Umbilical cord (tissue), 2 donors: ENCODE measurements around the gene TIAM1. TPM values are rescaled to one million over a fixed set of nuclear protein-coding genes. Genes with fewer than 3 reads are reported as not detected.

Experiments
- DNase-seq: peaks from one replicate; pipeline ENCODE4 v3.0.0-alpha.2; 2015; ENCODE audit warnings: low spot score
- total RNA-seq: library from RNA; depleted of rRNA; stranded (reverse); fragments of >200 nt; gene quantifications from one replicate; pipeline ENCODE4 v1.2.3, GENCODE V29; 2014; ENCODE audit warnings: low replicate concordance; ENCODE audit not compliant: insufficient read depth

The TIAM1 gene, protein sequence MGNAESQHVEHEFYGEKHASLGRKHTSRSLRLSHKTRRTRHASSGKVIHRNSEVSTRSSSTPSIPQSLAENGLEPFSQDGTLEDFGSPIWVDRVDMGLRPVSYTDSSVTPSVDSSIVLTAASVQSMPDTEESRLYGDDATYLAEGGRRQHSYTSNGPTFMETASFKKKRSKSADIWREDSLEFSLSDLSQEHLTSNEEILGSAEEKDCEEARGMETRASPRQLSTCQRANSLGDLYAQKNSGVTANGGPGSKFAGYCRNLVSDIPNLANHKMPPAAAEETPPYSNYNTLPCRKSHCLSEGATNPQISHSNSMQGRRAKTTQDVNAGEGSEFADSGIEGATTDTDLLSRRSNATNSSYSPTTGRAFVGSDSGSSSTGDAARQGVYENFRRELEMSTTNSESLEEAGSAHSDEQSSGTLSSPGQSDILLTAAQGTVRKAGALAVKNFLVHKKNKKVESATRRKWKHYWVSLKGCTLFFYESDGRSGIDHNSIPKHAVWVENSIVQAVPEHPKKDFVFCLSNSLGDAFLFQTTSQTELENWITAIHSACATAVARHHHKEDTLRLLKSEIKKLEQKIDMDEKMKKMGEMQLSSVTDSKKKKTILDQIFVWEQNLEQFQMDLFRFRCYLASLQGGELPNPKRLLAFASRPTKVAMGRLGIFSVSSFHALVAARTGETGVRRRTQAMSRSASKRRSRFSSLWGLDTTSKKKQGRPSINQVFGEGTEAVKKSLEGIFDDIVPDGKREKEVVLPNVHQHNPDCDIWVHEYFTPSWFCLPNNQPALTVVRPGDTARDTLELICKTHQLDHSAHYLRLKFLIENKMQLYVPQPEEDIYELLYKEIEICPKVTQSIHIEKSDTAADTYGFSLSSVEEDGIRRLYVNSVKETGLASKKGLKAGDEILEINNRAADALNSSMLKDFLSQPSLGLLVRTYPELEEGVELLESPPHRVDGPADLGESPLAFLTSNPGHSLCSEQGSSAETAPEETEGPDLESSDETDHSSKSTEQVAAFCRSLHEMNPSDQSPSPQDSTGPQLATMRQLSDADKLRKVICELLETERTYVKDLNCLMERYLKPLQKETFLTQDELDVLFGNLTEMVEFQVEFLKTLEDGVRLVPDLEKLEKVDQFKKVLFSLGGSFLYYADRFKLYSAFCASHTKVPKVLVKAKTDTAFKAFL (N-terminal part only)
- 14.0 TPM for total RNA-seq

GRCh38 chr21:31343680-31344480, at the start of gene TIAM1:
Gene TIAM1, minus strand, starts transcription at chr21:31344261. Its CDS starts 77,289 bp downstream, at chr21:31266972.
- peak; percentile 89 for DNase-seq

DNA sequence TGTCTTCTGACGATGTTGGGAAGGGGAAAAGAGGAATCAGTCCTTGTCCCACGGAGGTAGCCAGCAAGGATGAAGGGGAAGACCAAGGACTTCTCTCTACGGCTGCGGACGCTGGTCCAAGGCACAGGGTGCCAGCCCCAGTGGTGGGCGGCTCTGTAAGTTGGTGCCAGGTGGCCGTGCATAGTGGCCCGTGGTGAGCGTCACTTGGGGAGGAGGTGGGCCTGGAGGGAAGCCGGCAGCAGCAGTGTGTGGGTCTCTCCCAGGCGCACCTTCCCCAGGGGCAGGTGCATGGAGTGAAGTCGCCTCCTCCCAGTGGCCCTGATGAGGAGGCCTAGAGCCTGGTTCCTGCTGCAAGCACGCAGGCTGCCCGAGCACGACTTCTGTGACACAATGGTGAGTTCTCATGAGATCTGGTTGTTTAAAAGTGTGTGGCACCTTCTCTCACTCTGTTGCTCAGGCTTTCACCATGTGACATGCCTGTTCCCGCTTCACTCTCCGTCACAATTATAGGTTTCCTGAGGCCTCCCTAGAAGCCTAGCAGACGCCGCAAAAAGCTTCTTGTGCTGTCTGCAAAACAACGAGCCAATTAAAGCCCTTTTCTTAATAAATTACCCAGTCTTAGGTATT, 43.6 kb upstream of the TIAM1 start:
- DNase-seq = no peak

- DNase-seq = no peak
Observed at GRCh38 chr21:31386006-31386405, 41.9 kb upstream of the TIAM1 start.

DNA sequence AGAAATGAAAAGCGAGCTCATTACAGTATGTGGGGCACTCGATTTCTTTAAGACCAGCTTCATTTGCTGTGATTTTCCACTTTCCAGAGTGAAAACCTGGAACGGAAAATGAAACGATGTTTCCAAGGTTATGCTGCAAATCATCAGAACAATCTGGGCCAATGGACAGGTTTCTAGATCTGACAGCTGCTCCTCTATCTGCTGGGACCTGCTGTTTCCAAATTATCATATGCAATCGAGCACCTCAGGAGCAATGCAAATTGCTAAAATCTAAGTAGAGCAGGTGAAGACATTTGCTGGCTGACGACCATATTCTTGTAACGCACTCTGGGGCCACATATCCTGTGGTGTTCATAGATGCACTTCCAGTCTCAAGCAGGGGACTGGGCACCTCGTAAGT, 39.7 kb upstream of the TIAM1 start:
- DNase-seq = no peak

- DNase-seq = no peak
Observed at GRCh38 chr21:31382060-31382459, 38.0 kb upstream of the TIAM1 start.

DNA sequence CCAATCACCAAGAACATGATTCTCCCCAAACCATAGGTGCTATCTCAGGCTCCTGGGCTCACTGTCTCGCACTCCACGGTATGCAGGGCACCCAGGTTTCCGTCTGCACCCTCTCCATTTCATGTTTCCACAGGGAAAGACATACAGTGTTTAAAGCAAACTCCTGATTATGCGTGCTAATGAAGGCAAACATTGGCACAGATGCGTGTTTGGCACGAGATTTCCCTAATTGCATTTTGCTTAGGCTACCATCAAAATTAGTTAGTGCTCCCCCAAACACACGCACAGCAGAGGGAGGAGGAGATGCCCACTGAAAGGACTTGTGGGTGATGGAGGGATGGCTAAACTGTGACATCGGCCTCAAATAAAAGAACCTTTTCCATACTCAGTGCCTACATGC, 32.2 kb upstream of the TIAM1 start:
- no peak for DNase-seq

GRCh38 chr21:31374395-31374794, 30.3 kb upstream of the TIAM1 start:
- DNase-seq = no peak

DNA sequence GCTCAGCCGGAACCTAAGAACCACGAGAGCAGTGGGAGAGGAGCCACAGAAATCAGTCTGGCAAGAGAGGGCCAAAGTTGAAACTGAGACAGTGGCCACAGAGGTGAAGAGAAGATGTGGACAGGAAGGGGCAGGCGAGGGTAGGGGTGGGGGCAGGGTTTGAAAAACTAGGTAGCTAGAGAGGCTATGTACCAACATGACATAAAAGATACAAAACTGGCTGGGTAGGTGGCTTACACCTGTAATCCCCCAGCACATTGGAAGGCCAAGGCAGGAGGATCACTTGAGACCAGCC, 28.4 kb upstream of the TIAM1 start:
- DNase-seq = no peak

DNA sequence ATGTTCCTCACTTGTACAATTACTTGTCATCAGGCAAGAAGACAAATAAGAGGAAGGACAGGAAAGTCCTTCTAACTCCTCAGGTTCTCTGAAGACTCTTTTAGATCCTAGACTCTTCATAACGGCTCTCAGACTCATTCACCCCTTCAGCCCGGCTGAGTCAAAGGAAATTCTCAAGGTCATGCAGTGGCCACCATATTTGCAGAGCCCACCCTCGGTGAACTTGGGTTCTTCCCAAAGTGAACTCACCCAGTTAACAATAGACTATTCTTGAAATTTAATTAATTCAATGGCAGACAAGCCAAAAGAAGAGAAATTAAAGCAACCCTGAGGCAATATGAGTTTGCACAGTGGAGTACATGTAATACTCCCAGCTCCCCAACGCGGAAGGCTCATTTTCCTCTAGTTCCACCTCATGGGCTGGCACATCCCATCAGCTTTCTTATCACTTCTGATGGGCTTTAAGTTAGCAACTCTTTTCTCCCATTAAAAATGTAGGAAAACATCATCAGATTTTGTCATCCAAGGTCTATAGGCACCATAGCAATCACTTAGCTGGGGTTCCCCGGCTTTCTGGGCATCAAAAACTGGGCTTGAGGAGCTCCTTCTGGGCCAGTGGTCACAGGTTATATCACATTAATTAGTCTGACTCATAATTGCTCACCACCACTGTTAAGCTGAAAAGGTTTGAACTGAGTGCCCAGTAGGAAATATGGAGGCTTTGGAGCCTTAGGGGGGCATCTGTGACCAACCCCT, 27.8 kb upstream of the TIAM1 start:
- DNase-seq = no peak

GRCh38 chr21:31370893-31371544, 27.0 kb upstream of the TIAM1 start:
- DNase-seq = no peak

DNA sequence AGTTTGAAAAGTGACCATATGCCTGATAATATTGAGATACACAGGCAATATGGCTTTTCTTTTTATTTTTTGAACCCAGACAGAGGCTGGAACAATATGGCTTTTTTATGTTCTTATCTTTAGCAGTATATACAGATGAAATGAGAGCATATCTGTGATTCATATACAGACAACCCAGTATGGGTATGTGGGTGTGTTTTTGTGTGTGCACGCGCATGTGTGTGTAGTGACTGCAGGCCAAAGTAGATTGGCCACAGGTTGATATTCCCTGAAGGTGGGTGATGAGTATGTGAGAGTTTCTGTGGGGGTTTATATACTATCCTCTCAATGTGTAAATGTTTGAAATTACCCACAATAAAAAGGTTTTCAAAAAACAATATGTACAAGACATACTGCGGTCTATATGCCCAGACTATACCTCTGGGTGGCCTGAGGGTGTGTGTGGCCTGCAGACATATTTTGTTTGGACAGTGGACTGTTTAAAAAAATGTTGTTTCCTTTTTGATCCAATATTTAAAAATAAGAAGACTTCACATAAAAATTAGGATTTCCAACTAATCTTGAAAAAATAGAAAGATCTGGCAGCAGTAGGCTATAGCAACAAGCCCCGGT, 26.3 kb upstream of the TIAM1 start:
- no peak for DNase-seq

- DNase-seq = no peak
Observed at GRCh38 chr21:31368361-31368760, 24.3 kb upstream of the TIAM1 start.

DNA sequence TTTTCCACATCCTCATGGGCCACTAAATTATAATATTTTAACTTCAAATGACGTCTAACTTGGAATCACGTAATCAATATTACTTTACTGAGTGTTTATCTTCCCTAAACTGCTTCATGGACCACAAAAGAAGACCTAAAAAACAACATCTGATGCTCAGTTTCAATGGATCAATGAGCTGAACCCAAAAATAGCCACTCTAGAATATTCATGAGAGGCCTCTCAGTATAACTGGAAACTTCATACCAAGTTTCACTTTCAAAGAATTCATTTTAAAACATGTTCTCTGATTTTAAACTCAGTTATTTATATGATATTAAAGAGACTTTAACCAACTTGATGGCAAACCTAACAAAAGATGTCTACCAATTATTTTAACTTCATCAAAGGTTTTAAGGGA, 23.7 kb upstream of the TIAM1 start:
- DNase-seq = no peak

GRCh38 chr21:31366825-31367224, 22.8 kb upstream of the TIAM1 start:
- no peak for DNase-seq

- DNase-seq = no peak
Observed at GRCh38 chr21:31364253-31364945, 20.3 kb upstream of the TIAM1 start.

- no peak for DNase-seq
Observed at GRCh38 chr21:31363720-31364119, 19.7 kb upstream of the TIAM1 start.

DNA sequence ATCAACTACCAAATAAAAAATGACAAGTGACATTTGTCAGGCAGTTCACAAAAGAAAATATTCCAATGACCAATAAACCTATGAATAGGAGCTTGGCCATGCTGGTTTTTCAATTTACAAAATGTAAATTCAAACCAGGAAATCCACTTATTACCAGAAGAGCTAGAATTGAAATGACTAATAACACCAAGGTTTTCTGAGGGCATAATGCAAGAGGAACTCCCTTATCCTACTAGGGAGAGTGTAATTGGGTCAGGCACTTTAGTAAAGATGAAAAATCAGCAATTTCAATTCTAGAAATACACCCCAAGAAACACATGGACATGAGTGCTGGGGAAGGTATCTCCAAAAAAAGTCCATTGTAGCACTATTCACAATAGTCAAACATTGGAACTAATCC, 16.7 kb upstream of the TIAM1 start:
- no peak for DNase-seq

DNA sequence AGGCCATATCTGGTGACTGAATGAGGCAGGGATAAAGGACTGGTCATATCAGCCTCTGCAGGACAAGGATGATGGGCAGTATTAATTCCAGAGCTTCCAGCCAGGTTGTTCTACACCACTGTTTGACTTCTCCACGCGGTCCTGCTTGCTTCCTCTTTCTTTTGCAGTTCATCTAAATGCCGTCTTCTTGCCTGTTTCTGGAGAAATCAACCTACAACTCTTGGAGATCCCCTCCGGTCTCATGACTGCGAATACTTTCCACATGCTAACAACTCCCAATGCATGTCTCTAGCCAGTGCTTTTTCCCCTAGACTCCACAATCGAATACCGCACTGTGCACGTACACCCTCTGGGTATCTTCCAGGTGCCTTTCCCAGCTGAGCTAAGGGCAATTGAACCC, 14.1 kb upstream of the TIAM1 start:
- no peak for DNase-seq

GRCh38 chr21:31356440-31356839, 12.4 kb upstream of the TIAM1 start:
- no peak for DNase-seq
